Panc1 (cell line): ENCODE measurements around the gene PHF23. TPM values are rescaled to one million over a fixed set of nuclear protein-coding genes. Genes with fewer than 3 reads are reported as not detected.

Experiments
- ATAC-seq: fragments of 200-7000 bp; cut with Tn5 transposase; 2 replicates; pipeline ENCODE4 v1.9.1; 2020; ENCODE audit warnings: mild to moderate bottlenecking, moderate library complexity
- BruUV-seq: library from RNA; stranded (reverse); fragments of 400-500 nt; replicated peaks from 2 replicates; lab custom pipeline; 2021; lab: Mats Ljungman, UMichigan
- CTCF ChIA-PET: fragments of 300-600 bp; sonication (Branson Sonifier 250); formaldehyde crosslinking; loops from one replicate; lab custom pipeline; 2022; ENCODE audit warnings: antibody characterized with exemption; lab: Charles Lee
- POLR2A ChIA-PET: fragments of 300-600 bp; sonication (Branson Sonifier 250); formaldehyde crosslinking; loops from one replicate; lab custom pipeline; 2022; ENCODE audit warnings: antibody characterized with exemption; lab: Charles Lee
- DNase-seq: peaks from one replicate; pipeline ENCODE4 v3.0.0-alpha.2; 2010; ENCODE audit warnings: low read depth, low spot score
- H3K27ac ChIP-seq: 2 replicates; pipeline ENCODE4 v1.5.1; 2011; ENCODE audit warnings: mild to moderate bottlenecking, low read length, inconsistent platforms
- H3K27me3 ChIP-seq: fragments of 200-500 bp; sonication (Bioruptor generic); 2 replicates; pipeline ENCODE4 v1.6.0; 2014; ENCODE audit warnings: low read length, inconsistent platforms; ENCODE audit not compliant: control insufficient read depth, insufficient read depth
- H3K36me3 ChIP-seq: fragments of 200-500 bp; sonication (Bioruptor generic); 2 replicates; pipeline ENCODE4 v1.5.1; 2014; ENCODE audit warnings: inconsistent platforms, mild to moderate bottlenecking, low read length, moderate library complexity; ENCODE audit not compliant: control insufficient read depth, insufficient read depth
- H3K4me1 ChIP-seq: 2 replicates; pipeline ENCODE4 v1.5.1; 2011; ENCODE audit warnings: inconsistent platforms, mild to moderate bottlenecking, low read length, moderate library complexity; ENCODE audit not compliant: control insufficient read depth, insufficient read depth
- H3K4me3 ChIP-seq, 2 experiments: 2 replicates each; pipeline ENCODE4 v1.5.1; 2011 to 2012; ENCODE audit warnings: low read depth in 2 of 2, low read length in 2 of 2, mild to moderate bottlenecking in 2 of 2, inconsistent platforms in 1 of 2, moderate library complexity in 1 of 2
- H3K9me3 ChIP-seq: fragments of 200-500 bp; sonication (Bioruptor generic); 2 replicates; pipeline ENCODE4 v1.5.1; 2014; ENCODE audit warnings: low read depth, mild to moderate bottlenecking, inconsistent platforms, low read length, moderate library complexity; ENCODE audit not compliant: control insufficient read depth, insufficient read depth
- CTCF ChIP-seq: fragments of 450-650 bp; IDR thresholded peaks from 2 replicates; pipeline ENCODE4 v1.5.1; 2017; ENCODE audit warnings: mild to moderate bottlenecking
- POLR2AphosphoS5 ChIP-seq: IDR thresholded peaks from 2 replicates; pipeline ENCODE4 v1.6.1; 2012; ENCODE audit warnings: mild to moderate bottlenecking, low read depth, low read length, moderate library complexity
- SIN3A ChIP-seq: IDR thresholded peaks from 2 replicates; pipeline ENCODE4 v1.6.1; 2012; ENCODE audit warnings: low read depth, mild to moderate bottlenecking, low read length, moderate library complexity, borderline replicate concordance; ENCODE audit not compliant: insufficient read depth
- TCF7L2 ChIP-seq: IDR thresholded peaks from 2 replicates; pipeline ENCODE4 v1.6.1; 2011; ENCODE audit warnings: mild to moderate bottlenecking, low read depth, low read length, inconsistent platforms
- in situ Hi-C: cut with HindIII; loops from 2 replicates; pipeline ENCODE4 v1.10.0; 2016; ENCODE audit warnings: low sequenced_read_pairs, low pct_unique_long_range_greater_than_20kb
- intact Hi-C: fragments of 100-400 bp; cut with micrococcal nuclease; formaldehyde crosslinking; loops from one replicate; pipeline ENCODE4 v1.10.0; 2022; ENCODE audit not compliant: unreplicated experiment
- total RNA-seq: library from RNA; stranded (reverse); gene quantifications from one replicate; pipeline ENCODE4 v1.2.1, GENCODE V29; 2021; ENCODE audit not compliant: unreplicated experiment
- TF ChIP-seq, protein P1 (sequence below), 2 experiments: IDR thresholded peaks; 2 replicates each; pipeline ENCODE4 v1.6.1; 2011 to 2012; ENCODE audit warnings: low read depth in 2 of 2, control low read depth in 1 of 2, low read length in 1 of 2, mild to moderate bottlenecking in 1 of 2, moderate library complexity in 1 of 2; ENCODE audit not compliant: insufficient read depth in 1 of 2

The PHF23 gene
- total RNA-seq, 1 experiment from 2014 or later, result 69.3 TPM

- Histone ChIP-seq H3K4me1 (peaks cover 16% of the 10 kb centered on the region), H3K27me3 (no peaks in the 10 kb centered on the region), H3K27ac (peak overlapping the region; percentile 92), H3K9me3 (no peaks in the 10 kb centered on the region), H3K4me3 (peak overlapping the region; percentile 72 to 80), H3K36me3 (peaks cover 9% of the 10 kb centered on the region)
- DNase-seq (no peak), ATAC-seq (peak; percentile 5)
- CTCF ChIA-PET, result no interaction called here
- POLR2A ChIA-PET, result no interaction called here
- TF ChIP-seq SIN3A (no peak), TCF7L2 (no peak), POLR2AphosphoS5 (no peak), CTCF (no peak)
- TF ChIP-seq, protein P1, sequence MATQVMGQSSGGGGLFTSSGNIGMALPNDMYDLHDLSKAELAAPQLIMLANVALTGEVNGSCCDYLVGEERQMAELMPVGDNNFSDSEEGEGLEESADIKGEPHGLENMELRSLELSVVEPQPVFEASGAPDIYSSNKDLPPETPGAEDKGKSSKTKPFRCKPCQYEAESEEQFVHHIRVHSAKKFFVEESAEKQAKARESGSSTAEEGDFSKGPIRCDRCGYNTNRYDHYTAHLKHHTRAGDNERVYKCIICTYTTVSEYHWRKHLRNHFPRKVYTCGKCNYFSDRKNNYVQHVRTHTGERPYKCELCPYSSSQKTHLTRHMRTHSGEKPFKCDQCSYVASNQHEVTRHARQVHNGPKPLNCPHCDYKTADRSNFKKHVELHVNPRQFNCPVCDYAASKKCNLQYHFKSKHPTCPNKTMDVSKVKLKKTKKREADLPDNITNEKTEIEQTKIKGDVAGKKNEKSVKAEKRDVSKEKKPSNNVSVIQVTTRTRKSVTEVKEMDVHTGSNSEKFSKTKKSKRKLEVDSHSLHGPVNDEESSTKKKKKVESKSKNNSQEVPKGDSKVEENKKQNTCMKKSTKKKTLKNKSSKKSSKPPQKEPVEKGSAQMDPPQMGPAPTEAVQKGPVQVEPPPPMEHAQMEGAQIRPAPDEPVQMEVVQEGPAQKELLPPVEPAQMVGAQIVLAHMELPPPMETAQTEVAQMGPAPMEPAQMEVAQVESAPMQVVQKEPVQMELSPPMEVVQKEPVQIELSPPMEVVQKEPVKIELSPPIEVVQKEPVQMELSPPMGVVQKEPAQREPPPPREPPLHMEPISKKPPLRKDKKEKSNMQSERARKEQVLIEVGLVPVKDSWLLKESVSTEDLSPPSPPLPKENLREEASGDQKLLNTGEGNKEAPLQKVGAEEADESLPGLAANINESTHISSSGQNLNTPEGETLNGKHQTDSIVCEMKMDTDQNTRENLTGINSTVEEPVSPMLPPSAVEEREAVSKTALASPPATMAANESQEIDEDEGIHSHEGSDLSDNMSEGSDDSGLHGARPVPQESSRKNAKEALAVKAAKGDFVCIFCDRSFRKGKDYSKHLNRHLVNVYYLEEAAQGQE (IDR thresholded peaks at IDR 0.05; ENCODE audit: insufficient read depth in 1 of 2, low read depth in 2 of 2, low read length in 1 of 2), result no peak
- in situ Hi-C loops, result no loop called here
- no TSS peak for BruUV-seq
- intact Hi-C loops, result no loop called here
These were observed 11.7 kb upstream of the PHF23 start for GRCh38 chr17:7250695-7251627.

- ChIA-PET CTCF (no interaction called here), POLR2A (interaction anchor here (0.5 kb wide), 1 partner anchor 17 kb away, joined by 6 read pairs; no protein-coding TSS in a partner anchor)
- no peaks in the 10 kb centered on the region for H3K27me3 ChIP-seq
- intact Hi-C loops (no loop called here), in situ Hi-C loops (no loop called here)
- ATAC-seq (no peak), DNase-seq (no peak)
- no peaks in the 10 kb centered on the region for H3K9me3 ChIP-seq
- BruUV-seq, result no TSS peak
- H3K36me3 ChIP-seq, result peaks cover 8% of the 10 kb centered on the region
- peak overlapping the region; percentile 72 to 80 for H3K4me3 ChIP-seq
- H3K4me1 ChIP-seq, result peaks cover 16% of the 10 kb centered on the region
- peak overlapping the region; percentile 92 for H3K27ac ChIP-seq
- no peak for TF ChIP-seq CTCF
- no peak for TF ChIP-seq POLR2AphosphoS5
- no peak for TF ChIP-seq SIN3A
- TF ChIP-seq, protein P1 (IDR thresholded peaks at IDR 0.05; ENCODE audit: insufficient read depth in 1 of 2, low read depth in 2 of 2, low read length in 1 of 2), result no peak
- TF ChIP-seq TCF7L2, result no peak
These were observed 10.6 kb upstream of the PHF23 start for GRCh38 chr17:7249830-7250229.
